GM19372 (cell line): Measurements from ENCODE around the gene SH3BGRL2.
A peak's percentile ranks its signal among the peaks of the same experiment; 100 is the strongest.
"Not testable (repeated sequence)": the region's sequence is repeated elsewhere in the genome, so short reads cannot be mapped to it uniquely, and the experiment has no call there.

Experiments used
- ATAC-seq: cut with Tn5 transposase; IDR thresholded peaks from one replicate; pipeline ENCODE4 v1.9.1; 2021; ENCODE audit warnings: mild to moderate bottlenecking, low read depth, moderate library complexity; ENCODE audit not compliant: unreplicated experiment

Gene SH3BGRL2

GRCh38 chr6:79613912-79614311 is 17.2 kb upstream of the SH3BGRL2 start:
- no peak for ATAC-seq

- ATAC-seq, result peak; percentile 80
Observed at GRCh38 chr6:79614326-79615305, 16.5 kb upstream of the SH3BGRL2 start.

GRCh38 chr6:79617518-79617941 is 13.6 kb upstream of the SH3BGRL2 start:
- ATAC-seq, result no peak

- ATAC-seq, result not testable (repeated sequence)
Observed at GRCh38 chr6:79618425-79618824, 12.7 kb upstream of the SH3BGRL2 start.

GRCh38 chr6:79621579-79621978 is 9.6 kb upstream of the SH3BGRL2 start:
- ATAC-seq, result no peak

GRCh38 chr6:79622364-79622763 is 8.8 kb upstream of the SH3BGRL2 start:
- no peak for ATAC-seq

- ATAC-seq, result no peak
Observed at GRCh38 chr6:79623106-79623505, 8.0 kb upstream of the SH3BGRL2 start.

- ATAC-seq, result no peak
Observed at GRCh38 chr6:79625746-79626145, 5.4 kb upstream of the SH3BGRL2 start.

GRCh38 chr6:79626811-79627210 is 4.3 kb upstream of the SH3BGRL2 start:
- ATAC-seq, result no peak

- ATAC-seq, result no peak
Observed at GRCh38 chr6:79627422-79627821, 3.7 kb upstream of the SH3BGRL2 start.

- no peak for ATAC-seq
Observed at GRCh38 chr6:79628466-79629288, 2.5 kb upstream of the SH3BGRL2 start.

- no peak for ATAC-seq
Observed at GRCh38 chr6:79630380-79630882, 698 bp upstream of the SH3BGRL2 start.

- no peak for ATAC-seq
Observed at GRCh38 chr6:79631693-79632172, 604 bp downstream of the SH3BGRL2 start.

GRCh38 chr6:79632580-79632979 is 1.5 kb downstream of the SH3BGRL2 start:
- no peak for ATAC-seq

GRCh38 chr6:79634491-79635231 is 3.5 kb downstream of the SH3BGRL2 start:
- no peak for ATAC-seq

GRCh38 chr6:79635232-79635543 is 4.1 kb downstream of the SH3BGRL2 start:
- no peak for ATAC-seq

GRCh38 chr6:79636673-79637072 is 5.5 kb downstream of the SH3BGRL2 start:
- ATAC-seq, result no peak

GRCh38 chr6:79640146-79641111 is 9.3 kb downstream of the SH3BGRL2 start:
- ATAC-seq, result no peak

- ATAC-seq, result no peak
Observed at GRCh38 chr6:79646006-79646405, 14.9 kb downstream of the SH3BGRL2 start.
